HG02870 (cell line): Measurements from ENCODE around the gene CRYBB1.
A peak's percentile ranks its signal among the peaks of the same experiment; 100 is the strongest.

ENCODE experiments used
- ATAC-seq: cut with Tn5 transposase; IDR thresholded peaks from one replicate; pipeline ENCODE4 v1.9.1; 2021; ENCODE audit warnings: mild to moderate bottlenecking, moderate library complexity; ENCODE audit not compliant: unreplicated experiment

CRYBB1 gene

GRCh38 chr22:26610072-26610958, 7.5 kb downstream of the CRYBB1 start:
- ATAC-seq: peak; percentile 86

GRCh38 chr22:26609287-26609686, 8.5 kb downstream of the CRYBB1 start:
- no peak for ATAC-seq

- no peak for ATAC-seq
Observed at GRCh38 chr22:26608129-26608528, 9.7 kb downstream of the CRYBB1 start.

GRCh38 chr22:26606611-26607010, 11.2 kb downstream of the CRYBB1 start:
- ATAC-seq: no peak

GRCh38 chr22:26604368-26604767, 13.5 kb downstream of the CRYBB1 start:
- no peak for ATAC-seq

- ATAC-seq: no peak
Observed at GRCh38 chr22:26602127-26602526, 15.7 kb downstream of the CRYBB1 start.

GRCh38 chr22:26601726-26602125, 16.1 kb downstream of the CRYBB1 start:
- no peak for ATAC-seq

GRCh38 chr22:26599505-26599904, 18.3 kb downstream of the CRYBB1 start:
- ATAC-seq: no peak

GRCh38 chr22:26597480-26597879, 20.3 kb downstream of the CRYBB1 start:
- no peak for ATAC-seq

- ATAC-seq: no peak
Observed at GRCh38 chr22:26597026-26597425, 20.8 kb downstream of the CRYBB1 start.

GRCh38 chr22:26593763-26594162, 24.1 kb downstream of the CRYBB1 start:
- ATAC-seq: no peak

- ATAC-seq: peak; percentile 43
Observed at GRCh38 chr22:26592421-26592891, 25.4 kb downstream of the CRYBB1 start.

GRCh38 chr22:26589845-26590736, 27.7 kb downstream of the CRYBB1 start, which contains the start of gene TPST2:
Gene TPST2, minus strand, starts transcription at chr22:26590132. Its CDS starts 48,502 bp downstream, at chr22:26541630.
- ATAC-seq: peak; percentile 55

GRCh38 chr22:26589367-26589844, 28.4 kb downstream of the CRYBB1 start:
- peak; percentile 21 for ATAC-seq

- no peak for ATAC-seq
Observed at GRCh38 chr22:26588729-26589366, 29.0 kb downstream of the CRYBB1 start.

- ATAC-seq: no peak
Observed at GRCh38 chr22:26587991-26588613, 29.7 kb downstream of the CRYBB1 start.

GRCh38 chr22:26586556-26587325, 31.1 kb downstream of the CRYBB1 start:
- ATAC-seq: no peak

GRCh38 chr22:26585104-26585790, 32.6 kb downstream of the CRYBB1 start:
- no peak for ATAC-seq

- no peak for ATAC-seq
Observed at GRCh38 chr22:26584010-26584409, 33.8 kb downstream of the CRYBB1 start.
